CD4-positive, alpha-beta T cell treated with Interleukin-2 at 100 ng/mL for 4 hours (primary cell): ENCODE data around the gene RAI1.
"Not testable (repeated sequence)": the region's sequence is repeated elsewhere in the genome, so short reads cannot be mapped to it uniquely, and the experiment has no call there.

ENCODE experiments used
- DNase-seq: peaks from one replicate; pipeline ENCODE4 v3.0.0-alpha.2; 2020; ENCODE audit warnings: low spot score

Gene RAI1

GRCh38 chr17:17681187-17681743, at the start of gene RAI1:
RAI1 (plus strand) TSS chr17:17681458; CDS start chr17:17792949, 111,491 bp downstream.
- peak; percentile 66 for DNase-seq

- DNase-seq: not testable (repeated sequence)
Observed at GRCh38 chr17:17632690-17633089, 48.6 kb upstream of the RAI1 start.

- DNase-seq: no peak
Observed at GRCh38 chr17:17633310-17633709, 47.9 kb upstream of the RAI1 start.

- DNase-seq: no peak
Observed at GRCh38 chr17:17635126-17635525, 46.1 kb upstream of the RAI1 start.

GRCh38 chr17:17635537-17636271, 45.6 kb upstream of the RAI1 start:
- DNase-seq: not testable (repeated sequence)

- no peak for DNase-seq
Observed at GRCh38 chr17:17636272-17636885, 44.9 kb upstream of the RAI1 start.

GRCh38 chr17:17638467-17638866, 42.8 kb upstream of the RAI1 start:
- DNase-seq: no peak

- DNase-seq: not testable (repeated sequence)
Observed at GRCh38 chr17:17639661-17640270, 41.5 kb upstream of the RAI1 start.

- DNase-seq: peak; percentile 82
Observed at GRCh38 chr17:17641621-17642409, 39.4 kb upstream of the RAI1 start.

- not testable (repeated sequence) for DNase-seq
Observed at GRCh38 chr17:17645148-17645547, 36.1 kb upstream of the RAI1 start.

GRCh38 chr17:17645961-17646360, 35.3 kb upstream of the RAI1 start:
- DNase-seq: no peak

GRCh38 chr17:17647524-17648178, 33.6 kb upstream of the RAI1 start:
- no peak for DNase-seq

- no peak for DNase-seq
Observed at GRCh38 chr17:17648762-17649161, 32.5 kb upstream of the RAI1 start.

GRCh38 chr17:17650959-17651358, 30.3 kb upstream of the RAI1 start:
- DNase-seq: no peak

GRCh38 chr17:17653343-17653742, 27.9 kb upstream of the RAI1 start:
- no peak for DNase-seq

- no peak for DNase-seq
Observed at GRCh38 chr17:17659340-17659739, 21.9 kb upstream of the RAI1 start.

GRCh38 chr17:17661134-17661533, 20.1 kb upstream of the RAI1 start:
- no peak for DNase-seq

- DNase-seq: no peak
Observed at GRCh38 chr17:17661834-17662385, 19.3 kb upstream of the RAI1 start.

- DNase-seq: peak; percentile 90
Observed at GRCh38 chr17:17663160-17664063, 17.8 kb upstream of the RAI1 start.

GRCh38 chr17:17664064-17664452, 17.2 kb upstream of the RAI1 start:
- DNase-seq: no peak
